ENCODE data around the gene COG5.
"Not testable (repeated sequence)": the region's sequence is repeated elsewhere in the genome, so short reads cannot be mapped to it uniquely, and the experiment has no call there.

Gene COG5

GRCh38 chr7:107160389-107160788 lies 403.3 kb downstream of the COG5 start:
- DNase-seq = no peak
- H3K4me3 ChIP-seq (ENCODE audit: low read depth, low read length) = no peak overlapping the region
- H3K36me3 ChIP-seq = no peaks in the 10 kb centered on the region
- H3K27me3 ChIP-seq = no peaks in the 10 kb centered on the region
- no peaks in the 10 kb centered on the region for H3K4me1 ChIP-seq
- TF ChIP-seq, protein P1, sequence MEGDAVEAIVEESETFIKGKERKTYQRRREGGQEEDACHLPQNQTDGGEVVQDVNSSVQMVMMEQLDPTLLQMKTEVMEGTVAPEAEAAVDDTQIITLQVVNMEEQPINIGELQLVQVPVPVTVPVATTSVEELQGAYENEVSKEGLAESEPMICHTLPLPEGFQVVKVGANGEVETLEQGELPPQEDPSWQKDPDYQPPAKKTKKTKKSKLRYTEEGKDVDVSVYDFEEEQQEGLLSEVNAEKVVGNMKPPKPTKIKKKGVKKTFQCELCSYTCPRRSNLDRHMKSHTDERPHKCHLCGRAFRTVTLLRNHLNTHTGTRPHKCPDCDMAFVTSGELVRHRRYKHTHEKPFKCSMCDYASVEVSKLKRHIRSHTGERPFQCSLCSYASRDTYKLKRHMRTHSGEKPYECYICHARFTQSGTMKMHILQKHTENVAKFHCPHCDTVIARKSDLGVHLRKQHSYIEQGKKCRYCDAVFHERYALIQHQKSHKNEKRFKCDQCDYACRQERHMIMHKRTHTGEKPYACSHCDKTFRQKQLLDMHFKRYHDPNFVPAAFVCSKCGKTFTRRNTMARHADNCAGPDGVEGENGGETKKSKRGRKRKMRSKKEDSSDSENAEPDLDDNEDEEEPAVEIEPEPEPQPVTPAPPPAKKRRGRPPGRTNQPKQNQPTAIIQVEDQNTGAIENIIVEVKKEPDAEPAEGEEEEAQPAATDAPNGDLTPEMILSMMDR (IDR thresholded peaks at IDR 0.05; ENCODE audit: low read depth, low read length) = no peak
- H3K9me3 ChIP-seq = no peaks in the 10 kb centered on the region

DNA sequence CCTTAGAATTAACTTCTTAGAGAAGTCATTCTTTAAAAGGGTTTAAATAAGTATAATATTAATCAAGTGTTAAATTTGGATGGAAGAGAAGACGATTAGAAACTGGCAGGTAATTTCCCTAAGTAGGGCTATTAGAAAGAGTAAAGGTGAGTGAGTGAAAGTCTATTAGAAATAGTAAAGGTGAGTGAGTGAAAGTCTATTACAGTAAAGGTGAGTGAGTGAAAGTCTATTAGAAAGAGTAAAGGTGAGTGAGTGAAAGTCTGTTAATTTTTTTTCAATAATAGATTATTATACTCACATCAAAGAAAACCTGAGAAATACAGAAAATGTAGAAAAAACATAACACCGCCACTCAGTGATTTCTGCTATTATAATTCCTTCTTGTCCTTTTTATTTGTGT lies 405.7 kb downstream of the COG5 start:
- TF ChIP-seq, protein P1 (IDR thresholded peaks at IDR 0.05; ENCODE audit: low read depth, low read length) = no peak
- Histone ChIP-seq H3K9me3 (no peaks in the 10 kb centered on the region), H3K4me1 (no peaks in the 10 kb centered on the region), H3K36me3 (no peaks in the 10 kb centered on the region; the same call in 1 of the 2 replicates), H3K4me3 (ENCODE audit: low read depth, low read length) (no peak overlapping the region), H3K27me3 (no peaks in the 10 kb centered on the region)
- DNase-seq = no peak

- H3K36me3 ChIP-seq = no peaks in the 10 kb centered on the region; the same call in 1 of the 2 replicates
- TF ChIP-seq, protein P1 (IDR thresholded peaks at IDR 0.05; ENCODE audit: low read depth, low read length) = no peak
- no peaks in the 10 kb centered on the region for H3K4me1 ChIP-seq
- no peak for DNase-seq
- H3K27me3 ChIP-seq = no peaks in the 10 kb centered on the region
- H3K4me3 ChIP-seq (ENCODE audit: low read depth, low read length) = no peak overlapping the region
- no peaks in the 10 kb centered on the region for H3K9me3 ChIP-seq
These were observed 406.6 kb downstream of the COG5 start for GRCh38 chr7:107157091-107157490.

DNA sequence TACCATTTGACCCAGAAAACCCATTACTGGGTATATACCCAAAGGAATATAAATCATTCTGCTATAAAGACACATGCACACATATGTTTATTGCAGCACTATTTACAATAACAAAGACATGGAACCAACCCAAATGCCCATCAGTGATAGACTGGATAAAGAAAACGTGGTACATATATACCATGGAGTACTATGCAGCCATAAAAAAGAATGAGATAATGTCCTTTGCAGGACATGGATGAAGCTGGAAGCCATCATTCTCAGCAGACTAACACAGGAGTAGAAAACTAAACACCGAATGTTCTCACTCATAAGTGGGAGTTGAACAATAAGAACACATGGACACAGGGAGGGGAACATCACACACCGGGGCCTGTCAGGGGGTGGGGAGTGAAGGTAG lies 408.0 kb downstream of the COG5 start:
- not testable (repeated sequence) for H3K36me3 ChIP-seq; DNase-seq; H3K4me1 ChIP-seq; H3K4me3 ChIP-seq (ENCODE audit: low read depth, low read length); H3K9me3 ChIP-seq; H3K27me3 ChIP-seq

DNA sequence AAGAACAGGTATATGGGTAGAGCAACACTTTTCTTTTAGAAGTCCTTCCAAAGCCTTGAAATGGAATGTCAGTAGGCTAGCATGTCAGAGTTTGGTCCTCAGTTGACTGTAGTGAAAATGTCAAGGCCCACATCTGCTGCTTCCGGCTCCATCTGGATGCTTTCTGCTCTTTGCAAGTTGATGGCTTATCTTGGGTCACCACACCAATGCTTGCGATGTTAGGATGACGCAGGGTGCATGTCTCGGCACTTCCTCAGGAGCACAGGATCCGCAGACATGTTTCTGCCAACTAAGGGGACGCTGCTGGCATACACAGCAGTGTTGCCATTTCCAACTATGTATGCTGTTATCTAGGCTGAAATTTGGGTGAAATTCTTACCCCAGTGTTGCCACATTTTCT lies 408.9 kb downstream of the COG5 start:
- Histone ChIP-seq H3K27me3 (no peaks in the 10 kb centered on the region), H3K36me3 (no peaks in the 10 kb centered on the region; the same call in 1 of the 2 replicates), H3K9me3 (no peaks in the 10 kb centered on the region), H3K4me3 (ENCODE audit: low read depth, low read length) (no peak overlapping the region), H3K4me1 (no peaks in the 10 kb centered on the region)
- no peak for DNase-seq
- TF ChIP-seq, protein P1 (IDR thresholded peaks at IDR 0.05; ENCODE audit: low read depth, low read length) = no peak

GRCh38 chr7:107152011-107152410 lies 411.7 kb downstream of the COG5 start:
- Histone ChIP-seq H3K9me3 (no peaks in the 10 kb centered on the region), H3K4me3 (ENCODE audit: low read depth, low read length) (no peak overlapping the region), H3K36me3 (no peaks in the 10 kb centered on the region; the same call in 1 of the 2 replicates), H3K4me1 (peaks cover 5% of the 10 kb centered on the region; the same call in 1 of the 2 replicates), H3K27me3 (no peaks in the 10 kb centered on the region)
- DNase-seq = no peak
- TF ChIP-seq, protein P1 (IDR thresholded peaks at IDR 0.05; ENCODE audit: low read depth, low read length) = no peak
